Urinary bladder (tissue), 4 donors: Measurements from ENCODE around the gene TRPV4. TPM values are rescaled to one million over a fixed set of nuclear protein-coding genes. Genes with fewer than 3 reads are reported as not detected.

Experiments
- DNase-seq: peaks from one replicate; pipeline ENCODE4 v3.0.0-alpha.2; 2015; ENCODE audit errors: extremely low spot score
- H3K27ac ChIP-seq: one replicate; pipeline ENCODE4 v1.5.1; 2013; ENCODE audit warnings: low read depth, mild to moderate bottlenecking, moderate library complexity
- H3K36me3 ChIP-seq: one replicate; pipeline ENCODE4 v1.6.1; 2013; ENCODE audit warnings: mild to moderate bottlenecking, moderate library complexity; ENCODE audit not compliant: insufficient read depth
- H3K4me1 ChIP-seq: one replicate; pipeline ENCODE4 v1.6.1; 2013; ENCODE audit warnings: mild to moderate bottlenecking, moderate library complexity; ENCODE audit not compliant: insufficient read depth
- H3K4me3 ChIP-seq: one replicate; pipeline ENCODE4 v1.5.1; 2013; ENCODE audit warnings: low read depth, low read length
- WGBS: extraction: QIAGEN DNeasy Blood & Tissue Kit; methylation state at CpG from one replicate; pipeline ENCODE4 v1.1.7; 2013; 5-methylcytosine and 5-hydroxymethylcytosine counted together
- polyA plus RNA-seq: library from polyadenylated mRNA; stranded (reverse); fragments of 200-250 nt; gene quantifications from one replicate; pipeline ENCODE4 v1.2.3, GENCODE V29; 2013
- total RNA-seq: library from RNA; depleted of rRNA; stranded (reverse); fragments of >200 nt; gene quantifications from one replicate; pipeline ENCODE4 v1.2.3, GENCODE V29; 2014
- donor health status: healthy with polysubstance abuse.
- donor health status: healthy.

Gene TRPV4
- total and polyA plus RNA-seq, 2 donors, result 0.90 to 1.2 TPM

DNA sequence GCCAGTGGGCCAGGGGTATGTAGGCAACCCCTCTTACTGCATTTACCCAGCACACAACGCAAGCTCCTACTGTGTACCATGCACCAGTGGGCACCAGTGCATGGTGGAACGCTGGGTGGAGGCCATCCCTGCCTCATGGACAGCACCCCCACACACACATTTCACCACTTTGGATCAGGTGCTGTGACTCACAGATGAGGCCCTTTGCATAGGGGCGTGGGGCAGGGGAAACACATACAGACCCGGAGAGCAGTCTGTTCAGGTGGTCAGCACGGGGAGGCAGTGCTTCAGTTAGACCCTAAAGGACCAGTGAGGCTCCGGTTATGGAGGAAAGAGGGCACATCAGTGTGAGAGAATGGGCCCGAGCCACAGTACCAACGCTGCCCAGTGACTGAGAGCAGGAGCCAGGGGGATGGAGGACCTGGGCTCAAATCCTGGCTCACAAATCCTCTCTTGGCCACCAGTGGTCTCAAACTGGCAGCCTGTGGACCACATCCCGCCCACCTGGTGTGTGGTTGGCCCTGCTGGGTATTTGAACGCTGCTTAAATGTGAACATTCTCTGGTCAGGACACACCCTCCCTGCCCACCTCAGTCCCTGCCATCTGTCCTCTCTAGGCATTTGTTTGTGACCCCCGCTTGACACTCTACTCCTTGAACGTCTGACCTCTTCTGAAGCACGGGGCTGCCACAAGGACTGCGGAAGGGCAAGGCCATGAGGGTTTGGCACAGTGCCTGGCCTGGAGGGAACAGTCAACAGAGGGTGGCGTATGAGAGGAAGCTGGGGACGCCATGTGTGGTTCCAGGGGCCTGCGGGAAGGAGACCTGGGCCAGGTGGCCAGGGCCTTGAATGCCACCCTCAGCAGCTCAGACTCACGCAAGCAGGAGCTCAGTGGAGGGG is 72.9 kb downstream of the TRPV4 start:
- Histone ChIP-seq H3K27ac (no peak overlapping the region), H3K4me3 (no peak overlapping the region), H3K4me1 (no peaks in the 10 kb centered on the region), H3K36me3 (no peaks in the 10 kb centered on the region)
- DNase-seq, result no peak
- WGBS, result 85% methylated on average over 18 of the region's 18 CpGs

DNA sequence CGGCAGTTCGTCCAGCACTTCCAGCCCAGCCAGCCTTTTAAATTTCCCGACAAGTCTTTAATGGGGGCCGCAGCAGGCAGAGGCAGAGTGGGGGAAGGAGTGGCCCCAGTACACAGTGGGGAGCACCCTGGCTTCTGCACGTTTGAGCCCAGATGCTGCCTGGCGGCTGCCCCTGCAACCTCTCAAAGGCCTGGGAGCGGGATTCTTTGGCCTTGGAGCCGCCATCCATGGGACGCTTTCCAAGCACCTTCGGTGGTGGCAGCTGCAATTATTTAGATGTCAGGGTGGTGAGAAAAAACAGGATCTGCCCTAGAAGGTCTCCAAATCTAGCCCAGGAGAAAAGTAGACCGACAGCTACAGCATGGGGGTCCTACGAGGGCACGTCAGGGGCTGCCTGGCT is 73.6 kb downstream of the TRPV4 start:
- Histone ChIP-seq H3K4me1 (no peaks in the 10 kb centered on the region), H3K27ac (no peak overlapping the region), H3K36me3 (no peaks in the 10 kb centered on the region), H3K4me3 (no peak overlapping the region)
- 69% methylated on average over 13 of the region's 13 CpGs for WGBS
- no peak for DNase-seq

DNA sequence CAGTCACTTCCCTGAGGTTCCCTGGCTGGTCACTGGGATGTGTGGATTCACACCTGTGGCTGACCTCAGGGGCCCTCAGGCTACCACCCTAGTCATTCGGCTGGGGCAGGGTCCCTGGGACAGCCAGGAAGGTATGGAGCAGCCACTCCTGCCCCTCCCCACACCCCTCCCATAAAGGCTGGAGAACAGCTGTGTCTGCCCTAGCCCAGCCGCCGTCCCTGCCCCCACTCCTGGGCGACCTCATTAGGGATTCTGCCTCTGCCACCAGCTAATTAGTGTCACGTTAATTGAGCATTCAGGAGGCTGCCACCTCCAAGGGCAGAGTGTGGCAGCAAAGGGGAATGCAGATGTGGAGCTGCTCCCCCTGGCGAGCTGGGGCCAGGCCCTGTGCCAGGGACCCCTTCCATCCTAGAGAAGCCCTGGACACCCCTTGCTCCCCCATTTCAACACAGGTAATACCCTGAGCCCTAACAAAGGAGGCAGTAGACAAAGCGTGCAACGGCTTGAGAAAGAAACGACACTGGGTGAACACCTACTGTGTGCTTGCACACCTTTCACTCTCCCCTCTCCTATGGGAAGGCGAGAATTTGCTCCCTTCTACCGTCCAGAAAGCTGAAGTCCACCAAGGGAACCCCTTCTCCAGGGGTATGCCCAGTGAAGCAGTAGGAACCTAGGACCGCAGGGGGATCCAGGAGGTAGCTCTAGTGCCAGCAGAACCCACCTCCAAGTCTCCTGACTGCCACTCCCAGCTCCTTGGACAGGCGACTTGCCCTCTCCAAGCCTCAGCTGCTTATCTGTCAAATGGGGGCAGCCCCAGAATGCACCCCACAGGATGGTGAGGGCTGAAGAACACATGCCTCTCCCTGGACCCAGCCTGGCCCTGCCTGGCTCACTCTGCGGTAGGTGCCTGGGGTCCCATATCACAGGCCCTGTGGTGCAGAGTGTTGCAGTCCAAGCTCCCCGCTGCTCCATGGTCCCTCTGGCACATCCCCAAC is 74.5 kb downstream of the TRPV4 start:
- no peak for DNase-seq
- WGBS, result 74% methylated on average over 15 of the region's 15 CpGs
- no peaks in the 10 kb centered on the region for H3K4me1 ChIP-seq
- H3K4me3 ChIP-seq, result no peak overlapping the region
- no peaks in the 10 kb centered on the region for H3K36me3 ChIP-seq
- no peak overlapping the region for H3K27ac ChIP-seq

DNA sequence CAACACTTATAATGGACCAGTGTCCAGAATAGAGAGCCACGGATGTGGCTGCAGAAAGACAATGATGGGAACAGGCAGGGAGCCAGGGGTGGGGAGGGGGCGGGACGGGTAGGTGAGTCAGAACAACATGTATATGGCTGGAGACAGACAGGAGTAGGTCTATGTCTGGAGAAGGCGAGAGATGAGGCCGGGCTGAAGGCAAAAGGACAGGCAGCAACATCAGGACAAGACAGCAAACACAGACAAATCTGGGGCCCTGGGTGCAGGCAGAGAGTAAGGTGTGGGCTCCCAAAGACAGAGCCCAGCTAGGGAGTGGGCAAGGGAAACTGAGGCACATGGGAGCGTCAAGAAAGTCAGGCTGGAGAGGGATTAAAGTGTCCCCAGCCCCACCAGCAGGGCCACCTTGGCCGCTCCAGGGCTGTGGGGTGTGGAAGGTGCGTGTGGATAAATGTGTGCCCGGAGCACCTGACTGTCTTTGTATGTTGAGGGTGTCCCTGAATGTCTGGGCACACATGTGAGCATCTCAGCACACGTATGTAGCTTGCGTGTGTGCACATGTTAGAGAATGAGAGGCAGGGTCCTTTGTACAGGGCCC is 75.4 kb downstream of the TRPV4 start:
- no peak overlapping the region for H3K4me3 ChIP-seq
- 87% methylated on average over 11 of the region's 11 CpGs for WGBS
- no peaks in the 10 kb centered on the region for H3K36me3 ChIP-seq
- no peaks in the 10 kb centered on the region for H3K4me1 ChIP-seq
- H3K27ac ChIP-seq, result no peak overlapping the region
- DNase-seq, result no peak

DNA sequence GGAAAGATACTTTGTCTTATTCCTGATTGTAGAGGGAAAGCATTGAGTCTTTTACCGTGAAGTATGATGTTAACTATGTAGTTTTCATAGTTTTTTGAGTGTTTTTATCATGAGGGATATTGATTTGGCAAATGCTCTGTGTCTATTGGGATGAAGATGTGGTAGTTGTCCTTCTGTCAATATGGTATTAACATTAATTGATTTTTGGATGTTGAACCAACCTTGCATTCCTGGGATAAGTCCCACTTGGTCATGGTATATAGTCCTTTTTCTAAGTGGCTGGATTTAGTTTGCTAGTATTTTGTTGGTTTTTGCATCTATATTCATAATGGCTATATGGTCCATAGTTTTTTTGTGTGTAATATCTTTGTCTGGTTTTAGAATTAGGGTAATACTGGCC is 76.7 kb downstream of the TRPV4 start:
- Histone ChIP-seq H3K36me3 (no peaks in the 10 kb centered on the region), H3K27ac (no peak overlapping the region), H3K4me1 (no peaks in the 10 kb centered on the region), H3K4me3 (no peak overlapping the region)
- DNase-seq, result no peak
- 97% methylated on average over 1 of the region's 1 CpG for WGBS

DNA sequence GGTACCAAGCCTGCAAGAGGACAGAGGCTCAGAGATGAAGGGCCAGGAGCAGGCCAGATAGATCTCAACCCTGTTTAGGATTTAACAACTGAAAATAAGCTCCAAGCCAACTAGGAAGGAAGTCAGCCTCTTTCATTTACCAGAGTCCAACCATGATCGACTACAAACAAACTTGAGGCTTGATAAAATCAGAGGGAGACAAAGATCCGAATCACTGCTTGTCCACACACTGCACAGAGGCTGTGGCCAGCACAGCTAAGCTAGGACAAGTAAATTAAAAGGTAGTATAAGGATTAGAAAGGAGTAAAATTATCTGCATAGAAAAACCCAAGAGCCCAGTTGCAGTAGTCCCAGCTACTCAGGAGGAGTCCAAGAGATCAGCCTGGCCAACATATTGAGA is 79.2 kb downstream of the TRPV4 start:
- no peak overlapping the region for H3K4me3 ChIP-seq
- no peak overlapping the region for H3K27ac ChIP-seq
- no peak for DNase-seq
- 47% methylated on average over 2 of the region's 2 CpGs for WGBS
- H3K4me1 ChIP-seq, result no peaks in the 10 kb centered on the region
- no peaks in the 10 kb centered on the region for H3K36me3 ChIP-seq

DNA sequence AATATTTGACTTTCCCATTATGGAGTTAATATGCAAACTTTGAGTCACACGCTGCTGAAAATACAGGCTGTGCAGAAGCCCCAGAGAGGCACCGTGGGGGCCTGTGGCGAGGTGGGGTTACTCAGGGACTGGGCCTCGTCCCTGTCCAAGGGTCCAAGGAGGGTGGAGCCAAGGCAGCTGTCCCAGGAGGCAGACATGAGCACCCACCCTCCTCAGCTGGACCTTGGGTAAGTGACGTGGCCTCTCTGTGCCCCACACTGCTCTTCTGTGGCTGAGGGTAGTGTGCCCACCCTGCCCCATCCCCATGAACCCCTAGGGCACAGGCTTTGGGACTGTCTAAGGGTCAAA is 80.2 kb downstream of the TRPV4 start:
- Histone ChIP-seq H3K4me3 (no peak overlapping the region), H3K27ac (no peak overlapping the region), H3K36me3 (no peaks in the 10 kb centered on the region), H3K4me1 (no peaks in the 10 kb centered on the region)
- no peak for DNase-seq
- 79% methylated on average over 5 of the region's 5 CpGs for WGBS

DNA sequence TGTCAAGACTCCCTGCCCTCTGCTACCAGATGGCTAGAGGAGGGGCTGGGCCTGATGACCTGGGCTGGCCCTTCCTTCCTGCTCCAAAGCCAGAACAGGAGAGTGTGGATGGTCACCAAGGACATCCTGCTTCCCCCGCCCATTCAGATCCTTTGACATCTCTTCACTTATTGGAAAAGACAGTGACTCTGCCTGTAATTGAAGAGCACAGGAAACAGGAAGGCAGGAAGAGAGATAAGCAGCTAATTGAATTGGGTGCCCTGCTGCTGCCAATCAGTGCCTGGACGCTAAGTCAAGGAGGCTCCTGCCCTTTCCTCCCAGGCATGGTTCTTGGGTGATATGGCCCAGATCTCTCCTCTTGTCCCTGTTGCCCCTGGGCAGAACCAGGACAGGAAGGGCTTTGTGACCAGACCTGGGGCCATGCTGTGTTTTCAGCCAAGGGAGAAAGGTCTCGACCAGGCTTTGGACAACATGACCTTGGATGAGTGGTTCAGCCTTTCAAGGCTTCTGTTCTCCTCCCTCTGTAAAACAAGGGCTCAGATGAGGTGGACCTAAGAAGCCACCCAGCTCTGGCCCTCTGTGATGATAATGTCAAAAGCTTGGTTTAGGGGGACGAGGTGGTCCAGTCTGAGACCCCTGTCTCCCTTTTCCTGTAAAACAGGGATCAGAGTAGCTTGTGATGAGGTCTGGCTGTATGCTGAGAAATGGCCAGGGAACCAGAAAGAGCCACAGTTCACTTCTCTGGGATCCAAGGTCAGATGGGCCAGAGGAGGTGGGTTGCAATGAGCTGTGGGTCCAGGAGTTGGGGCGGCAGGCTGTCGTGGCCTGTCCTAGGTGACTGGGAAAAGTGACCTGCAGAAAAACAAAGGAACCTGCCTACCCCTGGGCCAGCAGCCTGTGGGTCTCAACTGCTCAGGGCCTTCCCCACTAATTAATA is 80.8 kb downstream of the TRPV4 start:
- WGBS, result 87% methylated on average over 6 of the region's 6 CpGs
- Histone ChIP-seq H3K4me3 (no peak overlapping the region), H3K27ac (no peak overlapping the region), H3K36me3 (no peaks in the 10 kb centered on the region), H3K4me1 (no peaks in the 10 kb centered on the region)
- no peak for DNase-seq

DNA sequence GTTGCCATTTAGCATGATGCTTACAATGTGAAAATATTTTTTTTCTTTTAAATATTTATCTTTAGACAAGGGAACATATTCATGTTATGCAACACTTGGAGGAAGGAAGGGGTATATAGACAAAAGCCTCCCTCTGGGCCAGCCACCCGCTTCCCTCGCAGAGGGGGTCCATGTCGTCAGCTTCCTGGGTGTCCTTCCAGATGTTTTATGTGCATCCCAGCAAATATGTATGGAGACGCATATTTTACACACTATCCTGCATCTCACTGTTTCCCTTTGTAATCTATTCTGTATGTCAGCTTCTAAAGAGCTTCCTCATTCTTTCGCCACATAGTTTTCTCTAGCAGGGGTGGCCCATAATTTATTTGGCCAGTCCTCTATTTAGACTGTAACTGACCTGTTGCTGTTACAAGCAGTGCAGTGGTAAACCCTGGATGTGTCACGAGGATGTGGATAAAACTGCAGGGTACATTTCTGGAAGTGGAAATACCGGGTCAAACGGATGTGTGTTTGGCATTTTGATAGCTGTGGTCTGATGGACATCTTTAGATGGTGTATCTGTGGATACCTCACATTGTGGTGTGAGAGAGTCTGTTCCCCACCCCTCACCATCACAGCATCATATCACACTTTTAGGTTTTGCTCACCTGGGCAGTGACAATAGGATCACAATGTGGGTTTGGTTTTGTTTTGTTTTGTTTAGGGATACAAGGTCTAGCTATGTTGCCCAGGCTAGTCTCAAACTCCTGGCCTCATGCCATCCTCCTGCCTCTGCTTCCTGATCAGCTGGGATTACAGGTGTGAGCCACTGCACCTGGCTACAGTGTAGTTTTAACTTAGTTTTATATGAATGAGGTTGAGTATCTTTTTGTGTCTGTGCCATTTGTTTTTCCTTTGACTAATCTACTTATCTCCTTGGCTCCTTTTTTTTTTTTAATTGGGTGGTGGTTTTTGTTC is 87.9 kb downstream of the TRPV4 start:
- Histone ChIP-seq H3K4me1 (no peaks in the 10 kb centered on the region), H3K4me3 (no peak overlapping the region), H3K27ac (no peak overlapping the region), H3K36me3 (no peaks in the 10 kb centered on the region)
- DNase-seq, result no peak
- 40% methylated on average over 8 of the region's 8 CpGs for WGBS

DNA sequence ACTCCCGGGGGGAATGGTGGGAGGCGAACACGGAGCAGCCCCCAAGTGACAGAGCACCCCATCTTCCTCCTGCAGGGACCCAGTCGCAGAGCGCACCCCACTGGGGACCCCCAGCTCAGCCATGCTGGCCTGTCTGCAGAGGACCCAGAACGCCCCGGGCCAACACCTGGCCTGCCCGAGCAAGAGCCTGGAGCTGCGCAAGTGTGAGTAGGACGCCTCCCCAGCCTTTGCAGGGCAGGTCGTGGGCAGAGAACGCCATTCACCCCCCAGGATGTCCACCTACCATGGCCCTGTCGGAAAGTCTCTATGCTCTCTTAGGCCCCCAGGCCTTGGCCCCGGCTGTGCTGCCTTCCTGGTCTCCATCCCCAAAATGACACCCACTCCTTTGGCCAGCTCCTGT is 89.2 kb downstream of the TRPV4 start:
- Histone ChIP-seq H3K4me3 (no peak overlapping the region), H3K4me1 (no peaks in the 10 kb centered on the region), H3K36me3 (no peaks in the 10 kb centered on the region), H3K27ac (no peak overlapping the region)
- no peak for DNase-seq
- 97% methylated on average over 14 of the region's 14 CpGs for WGBS

DNA sequence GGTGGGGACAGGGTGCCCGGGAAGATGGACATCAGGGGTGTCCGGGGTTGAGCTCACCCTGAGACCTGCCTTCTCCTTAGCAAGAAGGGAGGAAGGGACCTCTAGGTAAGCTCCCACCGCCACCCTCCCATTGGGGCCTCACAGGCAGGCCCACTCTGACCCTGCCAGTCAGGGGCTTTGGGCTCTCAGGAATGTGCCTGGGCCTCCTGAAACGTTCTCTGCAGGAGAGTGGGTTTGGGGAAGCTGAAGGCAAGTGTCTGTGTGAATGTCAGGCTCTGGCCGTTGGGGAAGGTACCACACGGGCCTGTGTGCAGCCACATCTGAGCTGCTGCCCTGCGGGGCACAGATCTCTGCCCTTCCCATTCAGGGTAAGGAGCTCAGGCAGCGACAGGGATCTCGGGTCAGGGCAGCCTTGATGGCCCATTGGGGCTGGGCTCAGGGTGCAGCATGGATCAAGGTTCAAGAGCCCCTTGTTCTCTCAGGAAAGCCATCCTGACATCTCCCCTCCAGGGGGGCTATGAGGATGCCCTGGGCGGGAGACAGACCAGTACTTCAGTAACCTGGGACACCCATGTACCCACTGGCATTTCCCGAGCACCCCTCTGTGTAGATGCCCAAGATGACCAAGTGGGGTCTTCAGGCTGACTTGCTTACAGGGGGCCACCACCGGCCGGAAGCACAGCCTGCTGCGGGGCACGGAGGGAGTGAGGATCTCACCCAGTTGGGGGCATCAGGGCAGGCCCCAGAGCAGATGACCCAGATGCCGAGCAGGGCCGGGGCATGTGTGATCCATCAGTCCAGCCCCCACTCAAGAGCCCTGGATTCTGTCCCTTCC is 89.9 kb downstream of the TRPV4 start:
- WGBS, result 90% methylated on average over 17 of the region's 17 CpGs
- H3K4me1 ChIP-seq, result no peaks in the 10 kb centered on the region
- DNase-seq, result no peak
- H3K36me3 ChIP-seq, result no peaks in the 10 kb centered on the region
- no peak overlapping the region for H3K27ac ChIP-seq
- H3K4me3 ChIP-seq, result no peak overlapping the region
